SIG-M5 treated with dmso at 0.1 percent for 504 hours (cell line): Measurements from ENCODE around the gene NR3C2.

Source experiments
- DNase-seq: peaks from one replicate; lab custom pipeline; 2025; ENCODE audit not compliant: unreplicated experiment; lab: John Stamatoyannopoulos, UW

Gene NR3C2

GRCh38 chr4:148265627-148266026 is 176.6 kb downstream of the NR3C2 start:
- DNase-seq = no peak

GRCh38 chr4:148263802-148264201 is 178.4 kb downstream of the NR3C2 start:
- no peak for DNase-seq

- no peak for DNase-seq
Observed at GRCh38 chr4:148263127-148263526, 179.1 kb downstream of the NR3C2 start.

GRCh38 chr4:148261848-148262247 is 180.4 kb downstream of the NR3C2 start:
- no peak for DNase-seq

GRCh38 chr4:148259841-148260240 is 182.4 kb downstream of the NR3C2 start:
- DNase-seq = no peak

- no peak for DNase-seq
Observed at GRCh38 chr4:148258535-148258934, 183.7 kb downstream of the NR3C2 start.

GRCh38 chr4:148255344-148255720 is 186.9 kb downstream of the NR3C2 start:
- DNase-seq = no peak

- DNase-seq = no peak
Observed at GRCh38 chr4:148254621-148255343, 187.4 kb downstream of the NR3C2 start.

GRCh38 chr4:148253768-148254167 is 188.4 kb downstream of the NR3C2 start:
- DNase-seq = no peak

GRCh38 chr4:148248824-148249223 is 193.4 kb downstream of the NR3C2 start:
- DNase-seq = no peak

GRCh38 chr4:148245015-148245414 is 197.2 kb downstream of the NR3C2 start:
- DNase-seq = no peak

GRCh38 chr4:148243837-148244236 is 198.4 kb downstream of the NR3C2 start:
- no peak for DNase-seq

GRCh38 chr4:148240241-148240640 is 202.0 kb downstream of the NR3C2 start:
- no peak for DNase-seq

- DNase-seq = no peak
Observed at GRCh38 chr4:148239494-148239985, 202.7 kb downstream of the NR3C2 start.

- DNase-seq = no peak
Observed at GRCh38 chr4:148238811-148239493, 203.3 kb downstream of the NR3C2 start.

- DNase-seq = no peak
Observed at GRCh38 chr4:148238086-148238485, 204.1 kb downstream of the NR3C2 start.

GRCh38 chr4:148235809-148236208 is 206.4 kb downstream of the NR3C2 start:
- DNase-seq = no peak

- no peak for DNase-seq
Observed at GRCh38 chr4:148229798-148230197, 212.4 kb downstream of the NR3C2 start.

GRCh38 chr4:148229028-148229427 is 213.2 kb downstream of the NR3C2 start:
- DNase-seq = no peak

GRCh38 chr4:148227147-148227546 is 215.1 kb downstream of the NR3C2 start:
- DNase-seq = no peak

- no peak for DNase-seq
Observed at GRCh38 chr4:148226341-148226740, 215.9 kb downstream of the NR3C2 start.

- DNase-seq = no peak
Observed at GRCh38 chr4:148225639-148226038, 216.6 kb downstream of the NR3C2 start.

GRCh38 chr4:148224476-148224875 is 217.7 kb downstream of the NR3C2 start:
- DNase-seq = no peak
